Hepatocyte (in vitro differentiated cells): ENCODE measurements around the gene EIF1AY. TPM values are rescaled to one million over a fixed set of nuclear protein-coding genes. Genes with fewer than 3 reads are reported as not detected.

Source experiments
- DNase-seq: peaks from one replicate; pipeline ENCODE4 v3.0.0-alpha.2; 2016; ENCODE audit warnings: low spot score
- H2AFZ ChIP-seq: fragments of 200-600 bp; sonication (generic); 2 replicates; pipeline ENCODE4 v1.6.0; 2016; ENCODE audit warnings: antibody characterized with exemption, mild to moderate bottlenecking
- H3K27ac ChIP-seq: fragments of 200-600 bp; sonication (generic); 2 replicates; pipeline ENCODE4 v1.5.1; 2016; ENCODE audit warnings: mild to moderate bottlenecking
- H3K27me3 ChIP-seq: fragments of 200-600 bp; sonication (generic); 2 replicates; pipeline ENCODE4 v1.6.1; 2016
- H3K36me3 ChIP-seq: fragments of 200-600 bp; sonication (generic); replicated peaks from 2 replicates; pipeline ENCODE4 v1.5.1; 2016; ENCODE audit warnings: low read depth; ENCODE audit not compliant: insufficient read depth
- H3K4me1 ChIP-seq: fragments of 200-600 bp; sonication (generic); 2 replicates; pipeline ENCODE4 v1.5.1; 2016; ENCODE audit warnings: mild to moderate bottlenecking, moderate library complexity; ENCODE audit not compliant: insufficient read depth
- H3K4me2 ChIP-seq: fragments of 200-600 bp; sonication (generic); 2 replicates; pipeline ENCODE4 v1.6.0; 2016
- H3K4me3 ChIP-seq: fragments of 200-600 bp; sonication (generic); 2 replicates; pipeline ENCODE4 v1.5.1; 2016; ENCODE audit warnings: mild to moderate bottlenecking
- H3K79me2 ChIP-seq: fragments of 200-600 bp; sonication (generic); 2 replicates; pipeline ENCODE4 v1.6.0; 2017; ENCODE audit warnings: mild to moderate bottlenecking
- H3K9me2 ChIP-seq: fragments of 200-600 bp; sonication (generic); replicated peaks from 2 replicates; pipeline ENCODE4 v1.6.0; 2017; ENCODE audit warnings: mild to moderate bottlenecking; ENCODE audit not compliant: insufficient read depth
- H3K9me3 ChIP-seq: fragments of 200-600 bp; sonication (generic); 2 replicates; pipeline ENCODE4 v1.5.1; 2016; ENCODE audit warnings: low read depth, mild to moderate bottlenecking
- H4K20me1 ChIP-seq: fragments of 200-600 bp; sonication (generic); 2 replicates; pipeline ENCODE4 v1.6.0; 2016; ENCODE audit warnings: mild to moderate bottlenecking; ENCODE audit not compliant: insufficient read depth, poor library complexity, severe bottlenecking
- EZH2 ChIP-seq: fragments of 200-600 bp; sonication (generic); IDR thresholded peaks from 2 replicates; pipeline ENCODE4 v1.6.1; 2016; ENCODE audit warnings: antibody characterized with exemption, mild to moderate bottlenecking, borderline replicate concordance
- EZH2phosphoT487 ChIP-seq: fragments of 200-600 bp; sonication (generic); IDR thresholded peaks from one replicate; pipeline ENCODE4 v1.6.1; 2018; ENCODE audit warnings: antibody characterized with exemption, mild to moderate bottlenecking, low read depth, moderate library complexity; ENCODE audit not compliant: unreplicated experiment, severe bottlenecking
- WGBS: methylation state at CpG from one replicate; pipeline ENCODE4 v1.1.6; 2016; ENCODE audit warnings: low lambda C conversion rate; ENCODE audit errors: missing lambda C conversion rate; 5-methylcytosine and 5-hydroxymethylcytosine counted together
- polyA plus RNA-seq: library from polyadenylated mRNA; unstranded; fragments of >200 nt; fragmentation: Nextera tagmentation; extraction: Ambion mirVana; gene quantifications from 2 replicates; pipeline ENCODE4 v1.2.1, GENCODE V29; 2016
- total RNA-seq: library from RNA; depleted of rRNA; stranded (reverse); fragments of >200 nt; gene quantifications from 2 replicates; pipeline ENCODE4 v1.2.3, GENCODE V29; 2014
- TF ChIP-seq, protein P1 (sequence below): fragments of 200-600 bp; sonication (generic); IDR thresholded peaks from 2 replicates; pipeline ENCODE4 v1.5.1; 2016; ENCODE audit warnings: antibody characterized with exemption, mild to moderate bottlenecking; ENCODE audit not compliant: poor library complexity

The EIF1AY gene
- total and polyA plus RNA-seq, 2 experiments from 2014 or later, result not detected

DNA sequence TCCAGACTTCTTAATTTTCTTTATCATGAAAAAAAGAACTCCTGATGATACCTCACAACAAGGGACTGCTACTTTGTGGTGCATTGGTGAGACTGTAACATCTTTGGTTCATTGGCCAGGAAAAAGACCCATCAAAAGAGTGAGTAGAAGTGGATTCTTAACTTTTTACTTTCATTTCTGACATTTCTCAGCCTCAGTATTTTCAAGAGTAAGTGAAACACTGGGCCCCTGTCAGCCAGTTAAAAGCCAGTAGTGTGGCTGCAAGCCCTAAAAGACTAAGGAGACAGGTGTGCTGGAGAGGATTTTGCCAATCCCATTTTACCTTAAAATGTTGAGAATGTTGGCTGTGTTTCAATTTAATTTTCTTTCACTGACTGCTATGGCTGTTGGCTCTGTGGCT, 36.6 kb upstream of the EIF1AY start:
- Histone ChIP-seq H3K4me1 (no peaks in the 10 kb centered on the region), H3K36me3 (no peaks in the 10 kb centered on the region), H3K27ac (no peak overlapping the region), H3K9me3 (no peaks in the 10 kb centered on the region), H4K20me1 (no peaks in the 10 kb centered on the region), H3K79me2 (no peaks in the 10 kb centered on the region), H3K4me3 (no peak overlapping the region), H3K27me3 (no peaks in the 10 kb centered on the region), H2AFZ (no peak overlapping the region), H3K9me2 (no peaks in the 10 kb centered on the region), H3K4me2 (no peak overlapping the region)
- DNase-seq, result no peak
- TF ChIP-seq EZH2phosphoT487 (no peak), EZH2 (no peak)
- TF ChIP-seq, protein P1, sequence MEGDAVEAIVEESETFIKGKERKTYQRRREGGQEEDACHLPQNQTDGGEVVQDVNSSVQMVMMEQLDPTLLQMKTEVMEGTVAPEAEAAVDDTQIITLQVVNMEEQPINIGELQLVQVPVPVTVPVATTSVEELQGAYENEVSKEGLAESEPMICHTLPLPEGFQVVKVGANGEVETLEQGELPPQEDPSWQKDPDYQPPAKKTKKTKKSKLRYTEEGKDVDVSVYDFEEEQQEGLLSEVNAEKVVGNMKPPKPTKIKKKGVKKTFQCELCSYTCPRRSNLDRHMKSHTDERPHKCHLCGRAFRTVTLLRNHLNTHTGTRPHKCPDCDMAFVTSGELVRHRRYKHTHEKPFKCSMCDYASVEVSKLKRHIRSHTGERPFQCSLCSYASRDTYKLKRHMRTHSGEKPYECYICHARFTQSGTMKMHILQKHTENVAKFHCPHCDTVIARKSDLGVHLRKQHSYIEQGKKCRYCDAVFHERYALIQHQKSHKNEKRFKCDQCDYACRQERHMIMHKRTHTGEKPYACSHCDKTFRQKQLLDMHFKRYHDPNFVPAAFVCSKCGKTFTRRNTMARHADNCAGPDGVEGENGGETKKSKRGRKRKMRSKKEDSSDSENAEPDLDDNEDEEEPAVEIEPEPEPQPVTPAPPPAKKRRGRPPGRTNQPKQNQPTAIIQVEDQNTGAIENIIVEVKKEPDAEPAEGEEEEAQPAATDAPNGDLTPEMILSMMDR, result no peak

DNA sequence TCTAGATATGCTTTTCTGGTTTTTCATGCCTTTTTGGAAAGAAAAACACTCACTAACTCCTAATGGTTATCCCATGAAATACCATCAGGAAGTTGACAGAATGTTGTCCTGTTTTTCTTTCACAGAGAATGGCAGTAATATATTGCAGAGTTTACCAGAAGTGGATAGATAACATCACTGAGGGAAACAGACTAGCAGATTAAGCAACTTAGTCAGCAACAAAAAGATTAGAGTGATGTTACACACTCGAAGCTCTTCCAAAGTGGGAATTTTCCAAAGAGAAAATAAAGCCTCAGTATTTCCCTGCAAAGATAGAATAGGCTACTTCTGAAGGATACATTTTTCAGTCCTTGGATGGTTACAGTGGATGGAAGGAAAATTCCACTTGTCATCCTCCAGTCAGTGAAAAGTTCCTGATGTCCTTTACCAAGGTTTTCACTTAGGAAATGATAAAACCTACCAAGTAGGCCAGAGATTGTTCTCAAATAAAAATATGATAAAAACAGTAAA, 31.1 kb upstream of the EIF1AY start:
- H3K79me2 ChIP-seq, result no peaks in the 10 kb centered on the region
- TF ChIP-seq, protein P1, result no peak
- no peak for TF ChIP-seq EZH2
- no peak for TF ChIP-seq EZH2phosphoT487
- no peaks in the 10 kb centered on the region for H3K4me1 ChIP-seq
- H3K27me3 ChIP-seq, result no peaks in the 10 kb centered on the region
- WGBS, result no CpG with 5 or more reads among the region's 1 CpG
- no peak for DNase-seq
- no peak overlapping the region for H3K4me3 ChIP-seq
- H3K36me3 ChIP-seq, result no peaks in the 10 kb centered on the region
- H2AFZ ChIP-seq, result no peak overlapping the region
- H3K9me3 ChIP-seq, result no peaks in the 10 kb centered on the region
- no peaks in the 10 kb centered on the region for H3K9me2 ChIP-seq
- no peak overlapping the region for H3K27ac ChIP-seq
- H4K20me1 ChIP-seq, result no peaks in the 10 kb centered on the region
- no peak overlapping the region for H3K4me2 ChIP-seq

DNA sequence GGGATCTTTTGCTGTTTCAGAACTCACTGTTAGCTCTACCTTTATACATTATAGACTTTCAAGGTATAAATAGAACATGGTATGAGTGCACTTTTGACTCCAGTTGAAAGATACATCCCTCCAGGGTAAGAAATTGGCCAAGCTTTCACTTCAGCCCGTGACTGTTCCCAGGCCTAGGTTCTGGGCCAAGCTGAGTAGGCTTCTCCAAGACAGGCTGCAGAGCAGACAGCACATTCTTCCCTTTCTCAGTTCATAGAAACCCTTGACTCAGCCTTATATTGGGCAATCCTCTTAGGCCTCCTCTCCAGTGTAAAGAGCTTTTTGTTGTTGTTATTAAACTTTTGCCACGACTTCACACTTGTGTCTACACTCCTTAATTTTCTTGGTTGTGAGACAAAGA, 29.5 kb upstream of the EIF1AY start:
- TF ChIP-seq, protein P1, result no peak
- no peak for TF ChIP-seq EZH2
- TF ChIP-seq EZH2phosphoT487, result no peak
- Histone ChIP-seq H3K27me3 (no peaks in the 10 kb centered on the region), H2AFZ (no peak overlapping the region), H3K9me2 (no peaks in the 10 kb centered on the region), H3K4me3 (no peak overlapping the region), H3K27ac (no peak overlapping the region), H3K36me3 (no peaks in the 10 kb centered on the region), H3K79me2 (no peaks in the 10 kb centered on the region), H4K20me1 (no peaks in the 10 kb centered on the region), H3K4me1 (no peaks in the 10 kb centered on the region), H3K4me2 (no peak overlapping the region), H3K9me3 (no peaks in the 10 kb centered on the region)
- no peak for DNase-seq
- no CpG with 5 or more reads among the region's 2 CpGs for WGBS

DNA sequence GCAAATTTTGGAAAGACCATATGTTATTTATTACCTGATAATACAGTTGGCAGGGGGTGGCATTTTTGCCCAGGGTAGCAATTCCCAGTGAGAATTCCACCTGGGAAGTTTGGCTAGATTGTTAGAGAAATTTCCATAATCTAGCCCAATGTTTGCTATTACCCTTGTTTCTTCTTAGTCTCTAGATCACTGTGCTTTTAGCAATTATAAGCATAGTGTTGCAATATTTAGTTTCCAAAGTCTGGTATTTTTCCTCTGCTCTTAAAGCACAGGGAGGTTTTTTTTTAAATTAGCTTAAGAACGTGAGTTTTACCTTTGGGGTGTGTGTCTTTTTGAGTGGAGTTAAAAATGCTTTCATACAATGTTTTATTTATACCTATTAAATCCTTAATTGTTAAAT, 26.3 kb upstream of the EIF1AY start:
- WGBS, result no CpG with 5 or more reads among the region's 1 CpG
- H3K4me1 ChIP-seq, result no peaks in the 10 kb centered on the region
- no peaks in the 10 kb centered on the region for H4K20me1 ChIP-seq
- no peaks in the 10 kb centered on the region for H3K9me2 ChIP-seq
- no peak for DNase-seq
- H2AFZ ChIP-seq, result no peak overlapping the region
- no peaks in the 10 kb centered on the region for H3K9me3 ChIP-seq
- H3K36me3 ChIP-seq, result no peaks in the 10 kb centered on the region
- H3K27me3 ChIP-seq, result no peaks in the 10 kb centered on the region
- no peak overlapping the region for H3K4me2 ChIP-seq
- no peak overlapping the region for H3K4me3 ChIP-seq
- TF ChIP-seq, protein P1, result no peak
- TF ChIP-seq EZH2 (no peak), EZH2phosphoT487 (no peak)
- H3K27ac ChIP-seq, result no peak overlapping the region
- no peaks in the 10 kb centered on the region for H3K79me2 ChIP-seq
